ENCODE measurements around the gene HMOX2.

GRCh38 chr16:4433228-4433627 is 43.0 kb upstream of the HMOX2 start:
- TF ChIP-seq, protein P1, sequence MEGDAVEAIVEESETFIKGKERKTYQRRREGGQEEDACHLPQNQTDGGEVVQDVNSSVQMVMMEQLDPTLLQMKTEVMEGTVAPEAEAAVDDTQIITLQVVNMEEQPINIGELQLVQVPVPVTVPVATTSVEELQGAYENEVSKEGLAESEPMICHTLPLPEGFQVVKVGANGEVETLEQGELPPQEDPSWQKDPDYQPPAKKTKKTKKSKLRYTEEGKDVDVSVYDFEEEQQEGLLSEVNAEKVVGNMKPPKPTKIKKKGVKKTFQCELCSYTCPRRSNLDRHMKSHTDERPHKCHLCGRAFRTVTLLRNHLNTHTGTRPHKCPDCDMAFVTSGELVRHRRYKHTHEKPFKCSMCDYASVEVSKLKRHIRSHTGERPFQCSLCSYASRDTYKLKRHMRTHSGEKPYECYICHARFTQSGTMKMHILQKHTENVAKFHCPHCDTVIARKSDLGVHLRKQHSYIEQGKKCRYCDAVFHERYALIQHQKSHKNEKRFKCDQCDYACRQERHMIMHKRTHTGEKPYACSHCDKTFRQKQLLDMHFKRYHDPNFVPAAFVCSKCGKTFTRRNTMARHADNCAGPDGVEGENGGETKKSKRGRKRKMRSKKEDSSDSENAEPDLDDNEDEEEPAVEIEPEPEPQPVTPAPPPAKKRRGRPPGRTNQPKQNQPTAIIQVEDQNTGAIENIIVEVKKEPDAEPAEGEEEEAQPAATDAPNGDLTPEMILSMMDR (IDR thresholded peaks at IDR 0.05) = no peak
- no peak for TF ChIP-seq POLR2AphosphoS5 (IDR thresholded peaks at IDR 0.05; ENCODE audit: low read depth, low read length)
- no peak for TF ChIP-seq TCF7L2 (IDR thresholded peaks at IDR 0.05; ENCODE audit: low read depth, low read length)
- no peak for TF ChIP-seq REST (IDR thresholded peaks at IDR 0.05; ENCODE audit: insufficient read depth in 1 of 2, low read depth in 2 of 2, low read length in 1 of 2)

All from Panc1 (cell line).